T-helper 1 cell treated with Interleukin-12 subunit alpha and Interleukin-12 subunit beta and Interleukin-4 antibody, amounts not matched to agents 30 ng/mL and 1 ng/mL, for 36 hours (primary cell): ENCODE data around the gene PROZ. TPM values are rescaled to one million over a fixed set of nuclear protein-coding genes. Genes with fewer than 3 reads are reported as not detected.
"Not testable (repeated sequence)": the region's sequence is repeated elsewhere in the genome, so short reads cannot be mapped to it uniquely, and the experiment has no call there.

Experiments
- intact Hi-C: fragments of 100-400 bp; cut with micrococcal nuclease; formaldehyde crosslinking; loops from one replicate; pipeline ENCODE4 v1.15.1; 2024
- total RNA-seq: library from RNA; stranded (reverse); gene quantifications from 2 replicates; pipeline ENCODE4 v1.2.3, GENCODE V29; 2022

Gene PROZ
- total RNA-seq, 1 donor from 2014 or later: not detected

- intact Hi-C loops: loop anchor here (1.0 to 10.0 kb wide), 6 partner anchors 21 to 467 kb away; partner anchors contain the start of genes CUL4A, DCUN1D2 and LAMP1
These were observed 4.4 kb upstream of the PROZ start for GRCh38 chr13:113153810-113154748.

GRCh38 chr13:113155201-113155600 is 3.2 kb upstream of the PROZ start:
- intact Hi-C loops: loop anchor here (10.0 kb wide), 1 partner anchor 340 kb away; the partner anchor contains the start of gene DCUN1D2

GRCh38 chr13:113155982-113156655 is 2.3 kb upstream of the PROZ start:
- intact Hi-C loops: loop anchor here (2.0 to 10.0 kb wide), 2 partner anchors 21 to 339 kb away; partner anchors contain the start of gene DCUN1D2

DNA sequence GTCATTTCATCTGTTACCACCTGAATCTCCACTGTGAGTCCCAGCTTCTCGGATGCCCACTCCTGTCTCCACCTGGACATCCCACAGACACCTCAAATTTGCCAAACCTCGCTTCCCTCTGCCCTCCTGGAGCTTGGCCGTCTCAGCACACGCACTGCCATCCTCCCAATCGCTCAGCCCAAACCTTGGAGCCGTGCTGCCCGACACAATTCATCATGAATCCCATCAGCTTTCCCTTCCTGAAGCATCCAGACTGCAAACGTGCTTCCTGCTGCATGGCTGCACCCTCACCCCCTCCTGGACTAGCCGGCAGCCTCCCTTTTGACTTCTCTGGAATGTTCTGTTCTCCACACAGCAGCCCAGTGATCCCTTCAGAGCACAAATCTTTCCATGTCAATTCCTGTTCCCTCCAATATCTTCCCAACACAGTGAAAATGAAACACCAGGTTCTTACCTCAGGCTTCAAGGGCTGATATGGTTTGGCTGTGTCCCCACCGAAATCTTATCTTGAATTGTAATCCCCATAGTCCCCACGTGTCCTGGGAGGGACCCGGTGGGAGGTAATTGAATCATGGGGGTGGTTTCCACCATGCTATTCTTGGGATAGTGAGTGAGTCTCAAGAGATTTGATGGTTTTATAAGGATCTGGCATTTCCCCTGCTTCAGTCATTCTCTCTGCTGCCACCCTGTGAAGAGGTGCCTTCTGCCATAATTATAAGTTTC is 1.1 kb upstream of the PROZ start:
- intact Hi-C loops: loop anchor here (2.0 to 10.0 kb wide), 2 partner anchors 19 to 337 kb away; partner anchors contain the start of gene DCUN1D2

DNA sequence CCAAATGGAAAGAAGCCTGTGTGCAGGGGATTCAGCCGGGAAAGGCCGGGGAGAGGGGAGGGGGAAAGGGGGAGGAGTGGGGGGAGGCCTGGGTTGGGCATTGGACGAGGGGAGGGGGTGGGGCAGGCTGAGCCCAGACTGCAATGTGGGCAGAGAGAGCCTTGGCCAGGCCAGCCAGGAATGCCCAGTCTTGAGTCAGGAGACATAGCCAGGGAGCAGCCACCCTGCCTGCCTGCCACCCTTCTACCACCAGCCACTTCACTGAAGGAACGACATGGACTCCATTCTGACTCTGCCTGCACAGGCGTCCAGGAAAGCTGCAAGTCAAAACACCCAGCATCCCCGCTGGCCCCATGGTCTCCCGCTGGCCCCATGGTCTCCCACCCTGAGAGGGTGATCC is 498 bp downstream of the PROZ start:
- intact Hi-C loops: loop anchor here (10.0 kb wide), 1 partner anchor 336 kb away; the partner anchor contains the start of gene DCUN1D2

DNA sequence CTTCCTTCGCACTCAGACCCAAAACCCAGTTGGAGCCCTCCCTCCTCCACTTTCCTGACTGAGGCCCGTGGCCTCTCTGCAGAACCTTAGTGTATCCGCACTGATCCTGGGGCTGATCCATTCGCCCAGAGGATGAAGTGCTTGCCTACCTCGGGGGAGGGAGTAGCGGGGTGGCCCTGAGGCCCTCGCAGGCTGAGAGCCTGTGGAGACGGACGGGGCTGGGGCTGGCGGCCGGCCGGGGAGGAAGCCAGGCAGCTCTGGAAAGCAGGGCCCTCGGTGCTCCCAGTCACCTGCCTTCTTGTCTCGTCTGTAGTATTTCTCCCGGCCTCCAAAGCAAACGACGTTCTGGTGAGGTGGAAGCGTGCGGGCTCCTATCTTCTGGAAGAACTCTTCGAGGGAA is 1.3 kb downstream of the PROZ start:
- intact Hi-C loops: loop anchor here (10.0 kb wide), 1 partner anchor 335 kb away; the partner anchor contains the start of gene DCUN1D2

DNA sequence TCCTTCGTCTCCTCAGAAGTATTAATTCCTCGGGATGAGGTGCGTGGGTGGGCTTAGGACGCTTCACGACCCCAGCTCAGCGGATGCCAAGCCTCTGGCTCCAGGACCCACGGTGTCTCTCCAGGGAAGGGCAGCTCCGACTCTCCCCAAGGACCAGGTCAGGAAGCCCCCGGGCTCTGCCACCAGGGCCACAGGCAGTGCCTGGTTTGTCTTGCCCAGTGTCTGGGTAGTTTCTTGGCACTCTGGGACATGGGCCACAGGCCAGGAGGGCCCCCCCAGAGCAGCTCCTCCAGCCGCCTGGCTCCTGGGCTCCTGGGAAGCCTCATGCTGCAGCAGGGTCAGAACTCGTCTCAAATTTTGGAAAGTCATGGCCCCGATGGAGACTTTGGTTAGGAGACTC is 2.5 kb downstream of the PROZ start:
- intact Hi-C loops: no loop called here

DNA sequence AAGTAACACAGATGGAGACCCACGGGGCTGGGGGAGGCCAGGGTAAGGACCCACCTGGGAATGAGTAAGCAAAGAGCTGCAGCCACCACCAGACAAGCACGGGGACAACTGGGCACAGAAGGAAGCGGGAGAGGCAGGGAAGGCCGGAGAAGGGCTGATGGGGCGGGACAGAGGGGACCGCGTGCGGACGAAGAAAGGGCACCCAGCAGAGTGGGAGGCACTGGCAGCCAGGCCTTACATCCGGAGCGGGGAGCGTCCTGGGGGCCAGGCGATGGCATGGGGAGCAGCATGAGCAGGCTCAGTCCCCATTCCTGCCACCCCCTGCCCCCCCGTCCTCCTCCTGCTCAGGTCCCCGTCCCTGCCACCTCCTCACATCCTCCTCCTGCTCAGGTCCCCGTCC is 3.0 kb downstream of the PROZ start:
- intact Hi-C loops: no loop called here

- intact Hi-C loops: not testable (repeated sequence)
These were observed 3.5 kb downstream of the PROZ start for GRCh38 chr13:113161975-113162374.

- intact Hi-C loops: no loop called here
These were observed 4.6 kb downstream of the PROZ start for GRCh38 chr13:113162783-113163685.

- intact Hi-C loops: no loop called here
These were observed 6.0 kb downstream of the PROZ start for GRCh38 chr13:113164492-113164891.

DNA sequence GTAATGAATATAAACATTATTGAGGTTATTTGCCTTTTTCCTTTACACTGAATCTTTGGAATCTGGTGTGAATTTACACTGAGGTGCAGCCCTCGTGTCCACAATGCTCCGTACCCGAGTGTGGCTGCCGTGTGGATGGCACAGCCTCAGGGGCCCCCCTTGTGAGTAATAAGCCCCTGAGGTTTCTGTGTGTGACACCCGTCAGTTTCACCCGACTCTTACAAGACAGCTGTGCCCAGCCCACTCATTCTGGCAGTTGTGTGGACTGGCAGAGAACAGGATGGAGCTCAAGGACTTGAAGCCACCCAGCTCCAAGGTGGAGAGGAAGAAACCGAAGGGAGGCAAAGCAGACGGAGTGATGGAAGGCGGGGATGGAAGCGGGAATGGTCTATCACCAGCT is 7.8 kb downstream of the PROZ start:
- intact Hi-C loops: no loop called here

DNA sequence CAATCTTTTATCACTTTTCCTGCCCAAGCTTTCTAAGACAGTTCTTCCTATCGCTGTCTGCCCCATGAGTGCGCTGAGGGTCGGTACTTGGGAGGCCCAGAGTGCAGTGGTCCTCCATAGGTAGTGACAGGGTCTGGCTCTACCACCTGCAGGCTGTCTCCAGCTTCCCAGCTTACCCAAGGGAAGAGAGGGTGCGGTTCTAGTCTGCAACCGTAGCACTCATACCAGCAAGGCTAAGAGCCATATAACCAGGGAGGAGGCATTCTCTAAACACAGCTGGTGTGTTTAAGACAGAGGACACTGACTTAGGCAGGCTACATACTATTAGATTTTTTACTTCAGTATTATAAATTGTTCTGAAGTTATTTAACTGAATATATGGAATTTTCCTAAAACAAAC is 8.2 kb downstream of the PROZ start:
- intact Hi-C loops: no loop called here

DNA sequence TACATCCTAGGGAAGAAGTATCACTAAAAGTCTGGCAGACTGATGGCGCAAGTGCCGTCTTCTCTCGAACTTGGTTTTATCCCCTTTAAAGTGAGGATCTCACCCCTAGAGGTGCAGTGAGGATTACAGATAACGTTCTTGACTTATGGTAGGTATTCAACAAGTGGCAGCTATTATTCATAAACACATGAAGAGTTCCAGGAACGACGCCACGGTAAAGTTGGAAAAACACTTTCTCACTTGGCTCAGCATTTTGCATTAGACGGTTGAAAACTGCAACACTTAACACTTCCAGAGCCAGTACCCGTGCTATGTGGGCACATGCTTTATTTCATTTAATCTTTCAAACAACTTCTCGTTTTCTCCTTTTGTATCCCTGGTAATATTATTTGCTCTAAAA is 8.7 kb downstream of the PROZ start:
- intact Hi-C loops: no loop called here

DNA sequence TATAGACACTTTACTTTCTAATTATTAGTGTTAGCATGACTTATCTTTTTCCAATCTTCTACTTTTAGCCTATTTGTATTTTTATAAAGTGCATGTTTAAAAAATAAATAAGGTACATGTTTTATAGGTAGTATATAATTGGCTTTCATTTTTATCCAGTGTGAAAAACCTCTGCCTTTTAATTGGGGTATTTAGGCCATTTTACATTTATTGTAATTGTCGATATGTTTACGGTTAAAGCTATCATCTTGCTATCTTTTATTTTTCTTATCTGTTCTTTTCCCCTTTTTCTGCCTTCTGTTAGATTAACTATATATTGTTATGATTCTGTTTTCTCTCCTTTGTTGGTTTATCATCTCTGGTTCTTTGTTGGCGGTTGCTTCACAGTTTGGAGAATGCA is 9.1 kb downstream of the PROZ start:
- intact Hi-C loops: no loop called here

GRCh38 chr13:113168211-113168610 is 9.8 kb downstream of the PROZ start:
- intact Hi-C loops: no loop called here

GRCh38 chr13:113169277-113170272 is 11.1 kb downstream of the PROZ start:
- intact Hi-C loops: no loop called here

- intact Hi-C loops: no loop called here
These were observed 12.1 kb downstream of the PROZ start for GRCh38 chr13:113170511-113170910.
